D341Med (cell line): ENCODE results near the gene ZDBF2.
"Not testable (repeated sequence)": the region's sequence is repeated elsewhere in the genome, so short reads cannot be mapped to it uniquely, and the experiment has no call there.

ENCODE experiments used
- DNase-seq: peaks from one replicate; pipeline ENCODE4 v3.0.0; 2012; ENCODE audit warnings: low spot score

The ZDBF2 gene

DNA sequence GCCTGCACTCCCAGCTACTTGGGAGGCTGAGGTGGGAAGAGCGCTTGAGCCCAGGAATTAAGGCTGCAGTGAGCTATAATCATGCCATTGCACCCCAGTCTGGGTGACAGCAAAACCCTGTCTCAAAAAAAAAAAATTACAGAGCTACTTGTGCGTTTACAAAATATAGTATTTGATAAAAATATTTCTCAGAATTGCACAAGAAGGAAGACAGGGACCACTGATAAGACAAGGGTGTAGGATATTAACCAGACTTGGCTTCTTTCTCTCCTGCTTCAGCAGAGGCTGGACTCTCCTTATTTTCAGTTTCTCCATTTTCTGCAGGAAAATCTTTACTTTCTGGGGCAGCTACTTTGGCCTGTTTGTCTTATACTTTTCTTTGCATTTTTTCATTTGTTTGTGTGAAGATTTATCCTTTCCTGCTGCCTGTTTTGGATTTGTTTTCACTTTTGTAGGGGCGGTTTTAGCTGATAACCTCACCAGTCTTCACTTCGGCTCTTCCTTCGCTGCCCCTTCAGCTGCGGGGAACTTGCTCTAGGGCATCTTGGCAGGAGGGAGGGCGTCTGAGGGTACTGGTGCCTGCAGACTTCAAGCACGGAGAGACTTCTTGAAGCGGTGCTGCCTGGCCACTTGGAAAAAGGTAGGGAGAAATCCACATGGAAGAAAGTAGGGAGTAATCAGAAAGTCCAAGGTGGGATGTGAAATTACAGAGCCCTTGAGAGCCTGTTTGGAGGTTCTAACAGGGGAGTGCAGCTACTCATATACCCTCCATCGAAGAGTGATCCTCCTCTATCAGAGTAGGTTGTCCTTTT lies 14.9 kb upstream of the ZDBF2 start:
- DNase-seq, result no peak

DNA sequence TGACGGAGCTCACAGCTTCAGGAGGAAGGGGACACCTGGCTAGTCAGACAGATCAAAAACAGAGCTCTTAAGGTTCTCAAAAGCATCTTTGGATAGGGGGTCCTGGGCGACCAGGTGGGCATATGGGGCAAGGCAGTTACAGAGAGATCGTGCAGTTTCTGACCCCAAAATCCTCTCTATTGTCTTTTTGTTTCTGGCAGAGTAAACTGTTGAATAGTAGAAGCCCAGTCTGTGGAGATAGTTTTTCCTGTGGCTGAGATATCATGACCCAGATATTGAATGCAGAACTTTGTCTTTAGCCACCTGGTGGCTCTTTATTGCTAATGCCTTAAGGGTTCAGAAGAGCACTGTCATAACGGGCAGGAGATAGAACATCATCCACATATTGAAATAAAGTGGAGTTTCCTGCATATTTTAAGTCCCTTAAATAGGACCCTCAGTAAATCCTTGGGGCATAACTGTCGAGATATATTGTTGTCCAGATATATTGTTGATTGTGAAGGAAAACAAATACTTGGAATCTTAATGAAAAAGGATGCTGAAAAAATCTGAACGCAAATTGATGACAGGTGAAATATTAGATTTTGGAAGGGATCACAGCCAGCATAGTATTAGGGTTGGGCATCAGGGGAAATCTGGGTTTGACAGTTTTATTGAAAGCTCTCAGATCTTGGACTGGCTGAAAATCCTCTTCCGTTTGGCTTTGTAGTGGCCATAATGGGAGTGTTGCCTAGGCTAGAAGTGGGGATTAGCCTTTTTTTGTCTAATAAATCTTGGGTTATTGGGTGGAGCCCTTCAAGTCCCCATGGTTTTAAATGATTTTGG lies 14.1 kb upstream of the ZDBF2 start:
- no peak for DNase-seq

DNA sequence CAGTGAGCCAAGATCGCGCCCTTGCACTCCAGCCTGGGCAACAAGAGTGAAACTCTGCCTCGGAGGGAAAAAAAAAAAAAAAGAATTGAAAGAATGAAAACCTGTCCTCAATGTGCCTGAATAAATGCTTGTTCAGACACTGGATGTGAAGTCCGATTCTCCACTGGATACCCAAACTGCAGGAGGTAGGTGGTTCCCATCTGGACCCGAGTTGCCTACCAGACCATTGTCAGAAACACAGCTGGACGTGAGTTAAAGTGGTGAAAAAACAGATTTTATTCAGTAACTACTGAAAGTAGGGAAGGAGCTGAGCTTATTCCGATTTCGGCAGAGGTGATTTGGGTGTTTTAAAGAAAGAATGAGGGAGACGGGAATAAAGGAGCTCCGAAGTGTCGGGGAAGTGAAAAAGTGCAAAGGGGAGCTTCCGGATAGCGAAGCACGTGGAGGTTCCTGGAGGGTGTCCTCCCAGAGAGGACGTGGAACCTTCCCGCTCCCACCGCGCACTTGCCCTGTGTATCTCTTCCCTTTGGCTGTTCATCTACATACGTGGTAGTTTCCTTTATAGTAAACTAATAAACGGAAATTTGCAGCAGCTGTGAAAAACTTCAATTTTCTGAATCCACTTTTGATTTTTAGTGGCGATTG lies 10.4 kb upstream of the ZDBF2 start:
- DNase-seq, result no peak

DNA sequence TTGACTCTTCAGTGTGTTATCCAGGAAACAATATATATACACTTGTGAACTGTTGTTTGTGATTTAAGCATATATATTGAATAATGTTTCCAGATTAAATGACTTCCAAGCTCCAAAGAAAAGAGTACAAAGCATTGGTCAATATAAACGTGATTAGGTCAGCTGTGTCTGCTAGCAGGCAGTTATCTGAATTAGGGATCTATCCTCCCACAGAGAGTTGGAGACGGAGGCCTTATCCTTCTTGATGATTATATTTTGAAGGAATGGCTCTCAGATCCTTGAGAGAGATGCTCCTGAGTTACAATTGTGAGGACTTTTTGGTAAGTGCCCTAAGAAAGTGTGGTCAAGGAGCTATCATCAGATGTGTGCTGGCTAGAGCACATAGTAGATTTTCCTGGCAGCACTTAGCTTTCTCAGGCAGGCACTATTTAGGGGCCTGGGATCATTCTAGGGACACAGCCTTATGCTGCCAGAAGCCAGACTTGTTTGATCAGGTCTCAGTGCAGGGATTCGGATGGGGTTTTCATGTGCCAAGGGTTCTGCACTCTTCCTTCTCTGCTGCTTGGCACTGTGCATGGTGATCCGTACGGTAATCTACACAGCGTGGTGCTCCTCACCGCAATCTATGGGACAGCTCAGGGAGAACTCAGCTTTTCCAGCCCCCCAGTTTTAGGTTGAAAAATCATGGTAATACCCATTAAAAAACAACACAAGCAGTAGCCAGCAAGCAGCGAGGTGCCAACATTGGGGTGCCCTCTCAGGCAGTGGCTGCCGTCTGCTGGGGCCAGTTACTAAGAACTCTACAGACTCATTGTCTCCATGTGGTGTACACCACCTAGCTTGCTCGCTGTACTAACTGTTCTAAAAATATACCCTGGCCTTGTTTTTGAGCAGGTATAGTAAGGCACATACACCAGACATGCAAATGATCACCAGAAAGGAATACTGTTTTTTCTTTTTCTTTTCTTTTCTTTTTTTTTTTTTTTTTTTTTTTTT lies 8.0 kb upstream of the ZDBF2 start:
- no peak for DNase-seq

DNA sequence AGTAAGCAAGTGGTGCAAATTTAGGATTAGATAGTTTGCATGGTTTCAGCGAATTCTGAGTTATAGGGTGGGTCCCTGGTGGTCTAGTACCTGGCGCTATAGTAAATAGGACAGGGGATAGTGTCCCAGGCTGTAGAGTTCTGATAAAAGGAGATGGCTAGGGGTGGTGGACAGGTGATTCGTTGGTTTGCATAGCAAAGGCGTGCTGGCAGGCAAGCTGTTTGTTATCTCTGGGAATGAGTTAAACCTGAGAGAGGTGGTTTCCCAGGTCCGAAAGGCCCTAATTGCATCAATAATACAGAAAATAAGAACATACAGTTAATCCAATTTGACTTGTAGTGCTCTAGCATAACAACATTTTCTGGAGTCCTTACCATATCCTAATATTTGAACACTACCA lies 6.9 kb upstream of the ZDBF2 start:
- DNase-seq, result no peak

DNA sequence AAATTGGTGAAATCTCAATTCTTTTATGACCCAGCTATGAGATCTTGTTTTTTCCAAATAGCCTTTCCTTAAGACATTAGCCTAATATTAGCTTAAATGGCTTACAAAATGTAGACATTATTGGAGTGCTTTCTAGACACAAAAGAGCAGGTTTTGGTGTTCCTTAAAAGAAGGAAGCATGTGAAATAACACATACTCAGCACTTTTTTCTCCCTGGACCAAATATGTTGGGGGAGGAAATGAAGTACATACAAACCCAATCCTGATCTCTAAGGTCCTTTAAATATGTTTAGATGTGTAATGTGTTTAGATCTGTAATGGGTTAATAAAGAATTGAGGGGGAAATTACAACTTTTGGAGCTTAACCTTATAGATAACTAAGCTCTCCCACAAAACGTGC lies 3.4 kb upstream of the ZDBF2 start:
- no peak for DNase-seq

DNA sequence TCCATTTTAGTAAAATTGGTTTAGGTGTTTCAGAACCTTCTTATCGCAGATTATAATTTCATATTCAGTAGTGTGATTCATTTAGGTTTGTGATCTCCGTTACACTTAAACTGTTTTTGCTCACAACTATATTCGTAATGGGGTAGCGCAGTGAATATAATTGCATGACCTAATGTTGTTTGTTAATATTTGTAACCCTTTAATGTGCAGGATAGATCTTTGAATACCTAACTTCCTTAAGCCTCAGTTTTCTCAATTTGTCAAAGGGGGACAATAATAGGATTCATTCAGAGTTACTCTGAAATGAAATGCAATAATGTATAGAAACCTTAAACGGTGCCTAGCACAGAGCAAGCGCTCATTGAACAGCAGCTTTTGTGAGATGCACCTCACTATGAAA lies 558 bp upstream of the ZDBF2 start:
- DNase-seq, result no peak

DNA sequence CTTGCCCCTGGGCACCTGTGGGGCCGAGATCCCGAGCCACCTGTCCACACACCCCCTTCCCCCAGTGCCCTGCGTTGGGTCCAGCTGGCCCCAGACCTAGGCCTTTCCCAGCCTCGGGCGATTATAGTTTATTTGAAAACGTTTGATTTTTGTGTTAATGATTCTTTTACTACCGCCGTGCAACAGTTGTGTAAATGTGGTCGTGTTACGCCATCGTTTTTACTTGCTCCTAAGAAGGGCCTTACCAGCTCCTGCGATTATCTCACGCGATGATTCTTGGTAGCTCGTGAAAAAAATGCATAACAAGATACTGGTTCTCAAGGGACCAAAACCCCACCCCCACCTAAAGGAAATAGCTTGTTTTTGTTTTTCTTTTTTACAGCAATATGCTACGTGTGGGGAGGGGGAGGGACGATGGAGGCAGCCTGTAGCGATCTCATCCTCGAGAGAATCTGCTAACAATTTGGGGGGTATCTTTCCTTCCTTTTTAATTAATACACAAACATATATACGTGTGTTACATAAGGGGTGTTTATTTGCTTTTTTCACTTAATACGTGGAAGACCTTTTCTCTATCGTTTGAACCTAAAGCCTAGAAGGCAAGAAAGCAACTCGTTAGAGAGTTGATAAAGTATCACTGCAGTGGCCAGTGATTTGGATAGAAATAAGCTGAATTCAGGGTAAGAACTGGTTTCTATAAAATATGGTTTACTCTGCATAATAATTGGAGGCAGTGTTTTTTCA lies 1.0 kb downstream of the ZDBF2 start:
- no peak for DNase-seq

DNA sequence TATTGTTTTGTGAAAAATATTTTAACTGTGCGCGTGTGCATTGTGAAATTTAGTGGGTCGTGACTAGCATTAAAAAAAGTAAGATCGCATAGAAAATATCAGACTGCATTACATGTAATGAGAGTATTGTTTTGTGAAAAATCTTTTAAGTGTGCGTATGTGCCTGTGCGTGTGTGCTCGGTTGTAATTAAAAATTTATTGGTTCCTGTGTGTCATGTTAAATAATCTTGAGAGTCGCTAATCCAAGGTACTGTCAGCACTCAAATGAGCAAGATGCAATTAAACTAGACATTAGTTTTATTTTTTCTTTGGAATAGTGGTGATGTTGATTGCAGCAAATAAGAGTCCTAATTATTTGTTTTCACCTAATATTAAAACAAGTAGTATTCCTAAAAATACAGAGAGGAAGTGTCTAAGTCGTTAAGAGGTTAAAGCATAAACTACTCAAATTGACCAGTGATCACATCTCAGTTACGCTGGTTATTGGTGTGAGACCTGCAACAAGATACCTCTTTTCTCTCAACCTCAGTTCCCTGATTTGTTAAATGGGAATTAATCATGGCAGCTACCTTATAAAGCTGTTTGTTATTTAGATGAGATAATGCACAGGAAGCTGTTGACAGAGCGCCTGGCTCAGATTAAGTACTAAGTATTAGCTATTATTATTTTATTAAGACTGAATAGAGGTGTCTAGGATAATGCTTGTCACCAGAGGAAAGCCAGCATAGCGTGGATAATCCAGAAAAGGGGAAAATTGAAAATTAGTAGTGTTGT lies 1.9 kb downstream of the ZDBF2 start:
- DNase-seq, result no peak

DNA sequence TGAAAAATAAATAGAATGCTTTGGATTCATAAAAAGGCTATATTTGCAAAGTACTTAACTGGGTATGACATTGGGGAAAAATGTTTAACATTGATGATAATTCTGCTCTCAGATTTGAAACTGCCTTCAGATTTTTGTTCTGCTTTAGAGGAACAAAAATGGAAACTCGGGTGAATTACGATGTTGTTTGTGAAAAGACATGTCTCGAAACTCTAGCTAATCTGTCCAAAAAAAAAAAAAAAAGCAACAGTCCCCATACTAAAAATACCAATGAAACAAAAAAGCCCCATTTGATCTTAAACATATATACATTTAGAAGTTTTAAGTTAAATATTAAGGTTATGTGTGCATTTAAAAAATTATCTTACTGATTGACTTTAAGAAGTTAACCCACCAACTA lies 3.0 kb downstream of the ZDBF2 start:
- no peak for DNase-seq

DNA sequence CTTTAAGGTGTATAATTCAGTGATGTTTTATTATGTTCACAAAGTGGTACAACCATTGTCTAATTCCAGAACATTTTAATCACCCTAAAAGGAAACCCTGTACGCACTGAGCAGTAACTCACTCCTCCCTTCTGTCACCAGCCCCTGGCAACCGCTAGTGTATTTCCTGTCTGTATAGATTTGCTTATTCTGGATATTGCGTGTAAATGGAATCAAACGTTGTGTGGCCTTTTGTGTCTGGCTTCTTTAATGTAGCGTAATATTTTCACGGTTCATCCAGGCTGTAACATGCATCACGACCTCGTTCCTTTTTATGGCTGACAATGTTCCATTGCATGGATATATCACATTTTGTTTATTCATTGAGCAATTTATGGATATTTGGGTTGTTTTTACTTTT lies 8.3 kb downstream of the ZDBF2 start:
- no peak for DNase-seq

DNA sequence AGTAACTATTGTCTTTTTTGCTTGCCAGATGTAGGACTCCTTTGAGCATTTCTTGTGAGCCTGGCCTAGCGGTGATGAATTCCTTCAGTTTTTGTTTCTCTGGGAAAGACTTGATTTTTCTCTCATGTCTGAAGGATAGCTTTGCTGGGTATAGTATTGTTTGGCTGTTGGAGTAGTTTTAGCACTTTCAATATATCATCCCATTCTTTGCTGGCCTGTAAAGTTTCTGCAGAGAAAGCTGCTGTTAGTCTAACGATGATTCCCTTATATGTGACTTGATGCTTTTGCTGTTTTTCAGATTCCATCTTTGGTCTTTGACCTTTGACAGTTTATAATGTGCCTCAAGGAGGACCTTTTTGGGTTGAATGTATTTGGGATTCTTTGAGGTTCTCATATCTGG lies 12.7 kb downstream of the ZDBF2 start:
- no peak for DNase-seq

DNA sequence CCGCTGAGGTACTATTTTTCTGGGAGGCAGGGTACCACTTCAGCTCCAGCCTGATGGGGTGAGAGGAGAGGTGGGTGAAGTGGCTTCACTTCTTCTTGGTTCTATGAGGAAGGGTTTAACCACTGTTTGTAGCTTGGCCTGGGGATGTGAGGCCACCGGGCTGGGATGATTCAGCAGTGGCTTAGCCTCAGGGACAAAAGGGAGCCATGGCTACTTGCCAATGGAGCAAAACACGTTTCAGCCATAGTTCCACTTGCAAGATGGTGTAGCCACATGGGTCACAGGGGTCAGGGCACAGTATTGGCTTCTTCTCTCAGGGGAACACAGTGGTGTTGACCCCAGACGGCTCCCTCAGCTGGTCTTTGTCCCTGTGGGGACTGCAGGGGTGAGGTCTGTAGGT lies 14.9 kb downstream of the ZDBF2 start:
- DNase-seq, result no peak

DNA sequence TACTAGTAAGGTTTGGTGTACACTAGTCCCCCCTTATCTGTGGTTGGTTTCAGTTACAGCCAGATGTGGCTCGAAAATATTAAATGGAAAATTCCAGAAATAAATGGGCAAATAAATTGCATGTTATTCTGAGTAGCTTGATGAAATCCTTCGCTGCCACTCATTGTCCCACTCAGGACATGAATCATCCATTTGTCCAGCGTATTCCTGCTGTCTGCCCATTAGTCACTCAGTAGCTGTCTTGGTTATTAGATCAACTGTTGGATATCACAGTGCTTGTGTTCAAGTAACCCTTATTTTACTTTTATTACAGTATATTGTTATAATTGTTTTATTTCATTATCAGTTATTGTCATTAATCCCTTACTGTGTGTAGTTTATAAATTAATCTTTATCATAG lies 21.7 kb downstream of the ZDBF2 start:
- DNase-seq, result no peak

DNA sequence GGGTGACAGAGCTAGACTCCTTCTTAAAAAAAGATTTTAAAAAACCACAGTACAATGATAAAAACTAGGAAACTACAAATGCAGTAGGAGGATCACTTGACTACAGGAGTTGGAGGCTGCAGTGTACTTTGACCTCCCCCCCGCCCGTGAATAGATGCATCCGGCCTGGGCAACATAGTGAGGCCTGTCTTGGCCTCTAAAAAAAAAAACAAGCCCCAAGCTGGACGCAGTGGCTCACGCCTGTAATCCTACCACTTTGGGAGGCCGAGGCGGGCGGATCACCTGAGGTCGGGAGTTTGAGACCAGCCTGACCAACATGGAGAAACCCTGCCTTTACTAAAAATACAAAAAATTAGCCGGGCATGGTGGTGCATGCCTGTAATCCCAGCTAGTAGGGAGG lies 25.1 kb downstream of the ZDBF2 start:
- not testable (repeated sequence) for DNase-seq

DNA sequence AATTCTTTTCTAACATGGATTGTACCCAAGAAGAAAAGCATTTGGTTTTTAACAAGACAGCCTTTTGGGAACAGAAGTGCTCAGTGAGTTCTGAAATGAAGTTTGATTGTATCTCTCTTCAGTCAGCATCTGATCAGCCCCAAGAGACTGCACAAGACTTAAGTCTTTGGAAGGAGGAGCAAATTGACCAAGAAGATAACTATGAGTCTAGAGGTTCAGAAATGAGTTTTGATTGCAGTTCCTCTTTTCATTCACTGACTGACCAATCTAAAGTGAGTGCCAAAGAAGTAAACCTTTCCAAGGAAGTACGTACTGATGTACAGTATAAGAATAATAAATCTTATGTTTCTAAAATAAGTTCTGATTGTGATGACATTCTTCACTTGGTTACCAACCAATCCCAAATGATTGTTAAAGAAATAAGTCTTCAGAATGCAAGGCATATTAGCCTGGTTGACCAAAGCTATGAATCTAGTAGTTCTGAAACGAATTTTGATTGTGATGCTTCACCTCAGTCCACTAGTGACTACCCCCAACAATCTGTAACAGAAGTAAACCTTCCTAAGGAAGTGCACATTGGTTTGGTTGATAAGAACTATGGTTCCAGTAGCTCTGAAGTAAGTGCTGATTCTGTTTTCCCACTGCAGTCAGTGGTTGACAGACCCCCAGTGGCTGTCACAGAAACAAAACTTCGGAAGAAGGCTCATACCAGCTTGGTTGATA lies 31.2 kb downstream of the ZDBF2 start:
- no peak for DNase-seq

DNA sequence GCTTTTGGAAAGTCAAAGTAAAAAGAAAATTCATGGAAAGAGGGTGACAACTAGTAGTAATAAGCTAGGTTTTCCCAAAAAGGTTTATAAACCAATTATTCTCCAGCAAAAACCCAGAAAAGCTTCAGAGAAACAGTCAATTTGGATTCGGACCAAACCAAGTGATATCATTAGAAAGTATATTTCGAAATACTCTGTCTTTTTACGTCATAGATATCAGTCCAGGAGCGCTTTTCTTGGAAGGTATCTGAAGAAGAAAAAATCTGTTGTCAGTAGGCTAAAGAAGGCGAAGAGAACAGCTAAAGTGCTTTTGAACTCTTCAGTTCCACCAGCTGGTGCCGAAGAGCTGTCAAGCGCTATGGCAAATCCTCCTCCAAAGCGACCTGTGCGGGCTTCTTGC lies 36.6 kb downstream of the ZDBF2 start:
- no peak for DNase-seq

DNA sequence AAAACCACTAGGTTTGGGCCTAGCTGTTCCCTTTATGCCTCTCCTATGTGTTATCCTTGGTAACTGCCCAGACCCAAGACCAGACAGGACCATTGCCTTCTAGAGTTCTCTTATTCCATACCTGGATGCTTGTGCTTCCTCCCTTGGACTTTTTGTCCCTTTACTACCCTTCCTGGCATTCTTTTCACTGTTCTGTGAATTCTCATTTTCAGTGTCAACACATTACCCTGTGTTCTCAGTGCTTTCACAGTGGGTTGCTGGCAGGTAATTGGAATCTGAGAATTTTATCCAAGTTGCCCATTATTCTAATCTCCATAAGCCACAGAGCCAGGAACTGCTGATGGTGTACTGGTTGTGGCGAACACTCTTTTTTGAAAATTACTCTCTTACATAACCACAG lies 41.7 kb downstream of the ZDBF2 start:
- DNase-seq, result no peak

DNA sequence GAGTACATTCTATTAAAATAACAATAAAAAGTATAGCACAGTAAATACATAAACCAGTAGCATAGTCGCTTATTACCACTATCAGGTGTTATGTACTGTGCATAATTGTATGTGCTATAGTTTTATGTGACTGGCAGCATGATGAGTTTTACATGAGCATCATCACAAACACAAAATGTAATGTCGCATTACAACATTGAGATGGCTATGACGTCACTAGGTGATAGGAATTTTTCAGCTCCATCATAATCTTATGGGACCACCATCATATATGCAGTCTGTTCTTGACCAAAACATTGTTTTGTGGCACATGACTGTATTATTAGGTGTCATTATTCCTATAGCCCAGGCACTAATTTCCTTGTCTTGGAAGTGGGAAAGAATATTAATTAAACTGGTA lies 48.6 kb downstream of the ZDBF2 start:
- DNase-seq, result no peak

DNA sequence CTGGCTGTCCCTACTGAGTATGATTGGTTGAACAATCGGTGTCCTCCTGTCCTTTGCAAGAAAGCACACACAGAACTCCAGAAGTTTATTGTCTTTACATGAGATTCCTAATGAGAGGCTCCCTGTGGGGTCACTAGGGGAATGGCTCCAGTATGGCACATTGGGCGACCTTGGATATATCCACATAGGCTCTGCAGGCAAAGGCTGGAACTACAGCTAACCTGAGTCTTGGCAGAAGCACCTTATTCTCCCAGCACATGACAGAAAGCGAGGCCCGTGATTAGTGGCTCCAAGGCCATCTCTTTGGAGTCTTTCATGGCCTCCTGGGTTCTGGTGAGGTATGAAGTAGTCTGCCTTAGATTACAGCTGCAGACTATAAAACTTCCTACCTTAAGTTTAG lies 49.0 kb downstream of the ZDBF2 start:
- DNase-seq, result no peak
